Ovary (tissue), 9 donors: ENCODE data around the gene SMAD3. TPM values are rescaled to one million over a fixed set of nuclear protein-coding genes. Genes with fewer than 3 reads are reported as not detected.
A peak's percentile ranks its signal among the peaks of the same experiment; 100 is the strongest.

ENCODE experiments used
- DNase-seq, 5 donors: peaks; one replicate each; pipeline ENCODE4 v3.0.0-alpha.2; 2019 to 2020
- H3K27ac ChIP-seq, 2 donors: fragments of 200-600 bp; one replicate each; pipeline versions ENCODE4 v1.5.1 to v1.8.0; 2019 to 2022
- H3K27me3 ChIP-seq: fragments of 200-600 bp; one replicate; pipeline ENCODE4 v1.8.0; 2022
- H3K36me3 ChIP-seq: fragments of 200-600 bp; sonication (generic); one replicate; pipeline ENCODE4 v1.5.1; 2019
- H3K4me1 ChIP-seq: one replicate; pipeline ENCODE4 v1.8.1; 2013; ENCODE audit warnings: mild to moderate bottlenecking, moderate library complexity; ENCODE audit not compliant: insufficient read depth
- H3K4me3 ChIP-seq: fragments of 200-600 bp; sonication (generic); one replicate; pipeline ENCODE4 v1.5.1; 2017
- H3K9me3 ChIP-seq, 2 donors: fragments of 200-600 bp in 1 of 2; sonication (generic) in 1 of 2; one replicate each; pipeline versions ENCODE4 v1.5.1 to v1.8.1; 2013 to 2019; ENCODE audit warnings: mild to moderate bottlenecking in 1 of 2, moderate library complexity in 1 of 2
- CTCF ChIP-seq, 3 donors: fragments of 450-650 bp in 2 of 3; fragments of 200-600 bp in 1 of 3; IDR thresholded peaks; one replicate each; pipeline versions ENCODE4 v1.5.1 to v1.8.0; 2016 to 2022; ENCODE audit warnings: antibody characterized with exemption in 3 of 3, mild to moderate bottlenecking in 1 of 3
- EP300 ChIP-seq: sonication (generic); formaldehyde crosslinking; IDR thresholded peaks from one replicate; pipeline ENCODE4 v1.6.1; 2017; ENCODE audit warnings: antibody characterized with exemption
- POLR2A ChIP-seq: fragments of 450-650 bp; IDR thresholded peaks from one replicate; pipeline ENCODE4 v1.6.1; 2017; ENCODE audit warnings: antibody characterized with exemption, mild to moderate bottlenecking, moderate library complexity
- WGBS, 3 donors: extraction: QIAGEN DNeasy Blood & Tissue Kit in 1 of 3; methylation state at CpG; one replicate each; pipeline versions ENCODE4 v1.1.5 to v1.1.7; 2013 to 2017; 5-methylcytosine and 5-hydroxymethylcytosine counted together
- intact Hi-C, 4 donors: fragments of 100-400 bp; cut with DNase I; formaldehyde crosslinking; loops; one replicate each; pipeline versions ENCODE4 v1.11.0 to v1.15.1; 2022 to 2023
- polyA plus RNA-seq, 2 donors: library from polyadenylated mRNA; stranded (reverse); fragments of 200-250 nt in 1 of 2; fragments of 350-450 nt in 1 of 2; fragmentation: Illumina TruSeq in 1 of 2; extraction: RNeasy Lipid Tissue Mini Kit (QIAGEN cat#74804) in 1 of 2; gene quantifications; one replicate each; pipeline ENCODE4 v1.2.3, GENCODE V29; 2013 to 2014
- total RNA-seq, 7 donors: library from RNA; depleted of rRNA in 2 of 7; stranded (reverse); fragments of >200 nt in 2 of 7; fragmentation: NEBNext Ultra II Directional in 3 of 7; extraction: Animal tissue kit (Norgen Biotek cat#: 25700) in 3 of 7; gene quantifications; one replicate each; pipeline versions ENCODE4 v1.1.0 to v1.2.4, GENCODE V29; 2016 to 2023
- donor health status: DM: no; HTN: no; CAD: no; lungs with moderate emphysema.
- donor health status: DM: no; HTN: no; CAD: no.
- donor health status: Bipolar disorder and iron deficiency.
- donor health status: DM: yes; HTN: yes; CAD: no.
- donor health status: DM: no; HTN: no; CAD: no.
- donor health status: DM: yes; HTN: yes; CAD: no.

SMAD3 gene
- total and polyA plus RNA-seq, 9 donors, result 18.7 to 78.6 (median 46.0) TPM

GRCh38 chr15:67066959-67067853 is 1.8 kb downstream of the SMAD3 start:
- no peaks in the 10 kb centered on the region for H3K27me3 ChIP-seq
- intact Hi-C loops, result loop anchor here in 3 of 4 donors (5.0 to 10.0 kb wide), 6 partner anchors 45 to 188 kb away; partner anchors contain the start of genes AAGAB (in 1 of the 3) and IQCH (in 1 of the 3)
- TF ChIP-seq CTCF (IDR thresholded peaks at IDR 0.05), result no peak
- no peak for TF ChIP-seq EP300
- no peak for TF ChIP-seq POLR2A
- no peaks in the 10 kb centered on the region for H3K9me3 ChIP-seq
- DNase-seq, result peak in 2 of 5 donors; percentile 35 to 57
- peaks cover 22% of the 10 kb centered on the region for H3K4me1 ChIP-seq
- H3K4me3 ChIP-seq, result peak overlapping the region; percentile 76
- peak overlapping the region; percentile 90 to 93 for H3K27ac ChIP-seq
- H3K36me3 ChIP-seq, result no peaks in the 10 kb centered on the region
- 2 to 6% (median 5%) methylated on average over 28 of the region's 28 CpGs for WGBS, 3 donors

- WGBS, 3 donors, result 13 to 14% (median 13%) methylated on average over 3 of the region's 3 CpGs
Observed at GRCh38 chr15:67067930-67068551, 2.6 kb downstream of the SMAD3 start.

GRCh38 chr15:67068710-67069400 is 3.5 kb downstream of the SMAD3 start:
- no peaks in the 10 kb centered on the region for H3K27me3 ChIP-seq
- 23 to 32% (median 25%) methylated on average over 6 of the region's 6 CpGs for WGBS, 3 donors
- intact Hi-C loops, result loop anchor here in 3 of 4 donors (5.0 to 10.0 kb wide), 6 partner anchors 47 to 186 kb away; partner anchors contain the start of genes AAGAB (in 1 of the 3) and IQCH (in 1 of the 3)
- peaks cover 26% of the 10 kb centered on the region for H3K4me1 ChIP-seq
- H3K9me3 ChIP-seq, result no peaks in the 10 kb centered on the region
- no peak for TF ChIP-seq CTCF (IDR thresholded peaks at IDR 0.05)
- no peak for TF ChIP-seq EP300
- no peak for TF ChIP-seq POLR2A
- H3K36me3 ChIP-seq, result no peaks in the 10 kb centered on the region
- peak overlapping the region; percentile 76 for H3K4me3 ChIP-seq
- DNase-seq, result no peak
- peak overlapping the region in 1 of 2 donors; percentile 90 for H3K27ac ChIP-seq

More at GRCh38 chr15:67067930-67068551, 2.6 kb downstream of the SMAD3 start:
- intact Hi-C loops, result loop anchor here in 3 of 4 donors (5.0 to 10.0 kb wide), 6 partner anchors 46 to 187 kb away; partner anchors contain the start of genes AAGAB (in 1 of the 3) and IQCH (in 1 of the 3)
- peak overlapping the region; percentile 76 for H3K4me3 ChIP-seq
- H3K4me1 ChIP-seq, result peaks cover 24% of the 10 kb centered on the region
- DNase-seq, result no peak
- peak overlapping the region in 1 of 2 donors; percentile 90 for H3K27ac ChIP-seq
- no peaks in the 10 kb centered on the region for H3K27me3 ChIP-seq
- no peaks in the 10 kb centered on the region for H3K9me3 ChIP-seq
- TF ChIP-seq EP300, result no peak
- no peak for TF ChIP-seq CTCF (IDR thresholded peaks at IDR 0.05)
- TF ChIP-seq POLR2A, result no peak
- H3K36me3 ChIP-seq, result no peaks in the 10 kb centered on the region

- H3K27ac ChIP-seq, result no peak overlapping the region
- no peak for DNase-seq
- no peaks in the 10 kb centered on the region for H3K9me3 ChIP-seq
- H3K4me3 ChIP-seq, result no peak overlapping the region
- 58 to 66% (median 62%) methylated on average over 5 of the region's 5 CpGs for WGBS, 3 donors
- peaks cover 25% of the 10 kb centered on the region for H3K4me1 ChIP-seq
- no peaks in the 10 kb centered on the region for H3K27me3 ChIP-seq
- TF ChIP-seq POLR2A (no peak), EP300 (no peak), CTCF (IDR thresholded peaks at IDR 0.05) (no peak)
- no peaks in the 10 kb centered on the region for H3K36me3 ChIP-seq
- intact Hi-C loops, result no loop called here
Observed at GRCh38 chr15:67070150-67070549, 4.7 kb downstream of the SMAD3 start.
